Activated B cell treated with CpG ODN at 0.5 μM for 24 hours (primary cell): ENCODE data around the gene COG2. TPM values are rescaled to one million over a fixed set of nuclear protein-coding genes. Genes with fewer than 3 reads are reported as not detected.

Experiments
- ATAC-seq: fragments of 200-7000 bp; cut with Tn5 transposase; one replicate; pipeline ENCODE4 v1.10.0; 2021; ENCODE audit warnings: low read depth, mild to moderate bottlenecking, moderate library complexity
- CTCF ChIA-PET: fragments of 350-600 bp; sonication (Branson Sonifier 250); formaldehyde crosslinking; loops from one replicate; lab custom pipeline; 2021; ENCODE audit warnings: antibody characterized with exemption; lab: Charles Lee
- POLR2A ChIA-PET: fragments of 350-600 bp; sonication (Branson Sonifier 250); formaldehyde crosslinking; loops from one replicate; lab custom pipeline; 2021; ENCODE audit warnings: antibody characterized with exemption; lab: Charles Lee
- DNase-seq: peaks from one replicate; pipeline ENCODE4 v3.0.0; 2022
- H3K27ac Mint-ChIP-seq: one replicate; pipeline ENCODE4 v1.8.0; 2020; ENCODE audit warnings: mixed read lengths
- H3K27me3 Mint-ChIP-seq: one replicate; pipeline ENCODE4 v1.8.0; 2021; ENCODE audit warnings: mixed read lengths
- H3K36me3 Mint-ChIP-seq: one replicate; pipeline ENCODE4 v1.8.0; 2021; ENCODE audit warnings: low read depth, mixed read lengths
- H3K4me1 Mint-ChIP-seq: one replicate; pipeline ENCODE4 v1.8.0; 2021; ENCODE audit warnings: mixed read lengths
- H3K4me3 Mint-ChIP-seq: one replicate; pipeline ENCODE4 v1.8.0; 2020; ENCODE audit warnings: mild to moderate bottlenecking, mixed read lengths
- H3K9me3 Mint-ChIP-seq: one replicate; pipeline ENCODE4 v1.8.0; 2020; ENCODE audit warnings: mixed read lengths
- intact Hi-C: fragments of 100-400 bp; cut with micrococcal nuclease; formaldehyde crosslinking; loops from one replicate; pipeline ENCODE4 v1.15.1; 2024
- total RNA-seq: library from RNA; stranded (reverse); gene quantifications from 2 replicates; pipeline ENCODE4 v1.2.3, GENCODE V29; 2022
- TF ChIP-seq, protein P1 (sequence below): fragments of 200-600 bp; IDR thresholded peaks from one replicate; pipeline ENCODE4 v1.8.0; 2022; ENCODE audit warnings: antibody characterized with exemption, mild to moderate bottlenecking

Gene COG2
- total RNA-seq, 1 donor from 2014 or later: 39.0 TPM

DNA sequence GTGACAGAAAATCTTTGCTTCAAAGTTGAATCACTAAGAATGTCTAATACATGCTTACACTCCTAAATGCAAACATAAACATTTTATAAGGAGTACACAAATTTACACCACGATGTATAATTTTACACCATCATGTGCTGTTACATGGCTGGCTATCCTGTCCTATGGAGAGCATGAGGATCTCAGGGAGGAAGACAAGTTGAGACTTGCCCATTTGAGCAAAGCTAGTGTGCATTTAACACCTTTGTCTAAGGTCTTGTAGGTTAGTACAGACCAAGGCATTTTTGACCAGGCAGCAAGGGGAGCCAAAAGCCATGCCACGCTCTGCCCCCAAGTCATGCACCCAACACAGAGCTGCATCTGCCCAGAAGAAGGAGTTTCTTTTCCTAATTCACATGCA lies 14.5 kb upstream of the COG2 start:
- no peak for DNase-seq
- H3K27ac Mint-ChIP-seq: no peak overlapping the region
- no peaks in the 10 kb centered on the region for H3K36me3 Mint-ChIP-seq
- peaks cover 8% of the 10 kb centered on the region for H3K27me3 Mint-ChIP-seq
- intact Hi-C loops: no loop called here
- ChIA-PET CTCF (no interaction called here), POLR2A (no interaction called here)
- no peak for ATAC-seq
- TF ChIP-seq, protein P1, sequence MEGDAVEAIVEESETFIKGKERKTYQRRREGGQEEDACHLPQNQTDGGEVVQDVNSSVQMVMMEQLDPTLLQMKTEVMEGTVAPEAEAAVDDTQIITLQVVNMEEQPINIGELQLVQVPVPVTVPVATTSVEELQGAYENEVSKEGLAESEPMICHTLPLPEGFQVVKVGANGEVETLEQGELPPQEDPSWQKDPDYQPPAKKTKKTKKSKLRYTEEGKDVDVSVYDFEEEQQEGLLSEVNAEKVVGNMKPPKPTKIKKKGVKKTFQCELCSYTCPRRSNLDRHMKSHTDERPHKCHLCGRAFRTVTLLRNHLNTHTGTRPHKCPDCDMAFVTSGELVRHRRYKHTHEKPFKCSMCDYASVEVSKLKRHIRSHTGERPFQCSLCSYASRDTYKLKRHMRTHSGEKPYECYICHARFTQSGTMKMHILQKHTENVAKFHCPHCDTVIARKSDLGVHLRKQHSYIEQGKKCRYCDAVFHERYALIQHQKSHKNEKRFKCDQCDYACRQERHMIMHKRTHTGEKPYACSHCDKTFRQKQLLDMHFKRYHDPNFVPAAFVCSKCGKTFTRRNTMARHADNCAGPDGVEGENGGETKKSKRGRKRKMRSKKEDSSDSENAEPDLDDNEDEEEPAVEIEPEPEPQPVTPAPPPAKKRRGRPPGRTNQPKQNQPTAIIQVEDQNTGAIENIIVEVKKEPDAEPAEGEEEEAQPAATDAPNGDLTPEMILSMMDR: no peak
- H3K4me1 Mint-ChIP-seq: no peaks in the 10 kb centered on the region
- no peaks in the 10 kb centered on the region for H3K9me3 Mint-ChIP-seq
- H3K4me3 Mint-ChIP-seq: no peak overlapping the region

DNA sequence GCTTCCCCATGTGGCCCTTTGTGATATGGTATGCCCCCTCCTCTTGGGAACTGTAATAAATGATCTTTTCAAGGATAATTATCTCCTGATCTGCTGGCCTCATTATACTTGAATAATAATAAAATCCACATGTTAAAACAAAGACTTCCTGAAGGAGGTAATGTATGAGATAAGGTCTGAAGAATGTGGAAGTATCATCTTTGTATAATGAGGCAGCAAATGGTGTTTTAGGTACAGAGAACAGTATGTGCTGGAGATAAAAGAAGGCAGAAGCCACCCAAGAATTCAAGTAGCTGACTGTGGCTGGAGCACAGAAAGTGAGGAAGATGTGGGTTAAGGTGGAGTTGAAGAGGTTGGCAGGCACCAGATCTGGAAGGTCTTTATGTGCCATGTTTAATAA lies 12.8 kb upstream of the COG2 start:
- TF ChIP-seq, protein P1: no peak
- Mint-ChIP-seq H3K36me3 (no peaks in the 10 kb centered on the region), H3K27me3 (peaks cover 4% of the 10 kb centered on the region), H3K4me1 (no peaks in the 10 kb centered on the region), H3K27ac (no peak overlapping the region), H3K9me3 (no peaks in the 10 kb centered on the region), H3K4me3 (no peak overlapping the region)
- CTCF ChIA-PET: no interaction called here
- intact Hi-C loops: no loop called here
- DNase-seq: no peak
- POLR2A ChIA-PET: no interaction called here
- no peak for ATAC-seq

DNA sequence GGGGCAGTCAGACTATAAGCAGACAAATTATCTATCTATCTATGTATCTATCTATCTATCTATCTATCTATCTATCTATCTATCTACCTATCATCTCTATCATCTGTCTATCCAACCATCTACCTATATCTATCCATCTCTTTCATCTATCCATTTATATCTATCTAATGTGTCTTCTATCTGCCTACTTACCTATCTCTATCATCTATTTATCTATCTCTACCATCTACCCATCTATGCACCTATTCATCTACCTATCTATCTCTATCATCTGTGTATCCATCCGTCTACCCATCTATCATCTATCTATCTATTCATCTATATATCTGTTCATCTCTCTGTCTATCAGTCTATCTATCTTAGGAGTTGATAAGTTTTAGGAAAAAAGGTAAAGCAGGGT lies 10.8 kb upstream of the COG2 start:
- Mint-ChIP-seq H3K27ac (no peak overlapping the region), H3K9me3 (no peaks in the 10 kb centered on the region), H3K4me3 (no peak overlapping the region), H3K4me1 (no peaks in the 10 kb centered on the region), H3K36me3 (no peaks in the 10 kb centered on the region), H3K27me3 (peaks cover 7% of the 10 kb centered on the region)
- TF ChIP-seq, protein P1: no peak
- CTCF ChIA-PET: no interaction called here
- intact Hi-C loops: no loop called here
- DNase-seq: no peak
- ATAC-seq: no peak
- POLR2A ChIA-PET: no interaction called here

GRCh38 chr1:230632273-230632873 lies 9.9 kb upstream of the COG2 start:
- DNase-seq (no peak), ATAC-seq (no peak)
- Mint-ChIP-seq H3K27ac (no peak overlapping the region), H3K36me3 (no peaks in the 10 kb centered on the region), H3K27me3 (peaks cover 14% of the 10 kb centered on the region), H3K4me1 (no peaks in the 10 kb centered on the region), H3K9me3 (no peaks in the 10 kb centered on the region), H3K4me3 (no peak overlapping the region)
- intact Hi-C loops: no loop called here
- ChIA-PET POLR2A (no interaction called here), CTCF (no interaction called here)
- TF ChIP-seq, protein P1: no peak

GRCh38 chr1:230633469-230633868 lies 8.8 kb upstream of the COG2 start:
- POLR2A ChIA-PET: no interaction called here
- Mint-ChIP-seq H3K9me3 (no peaks in the 10 kb centered on the region), H3K4me3 (no peak overlapping the region), H3K27ac (no peak overlapping the region), H3K27me3 (peaks cover 14% of the 10 kb centered on the region), H3K36me3 (no peaks in the 10 kb centered on the region), H3K4me1 (no peaks in the 10 kb centered on the region)
- intact Hi-C loops: no loop called here
- ATAC-seq (no peak), DNase-seq (no peak)
- TF ChIP-seq, protein P1: no peak
- CTCF ChIA-PET: no interaction called here
